Stimulated activated CD4-positive, alpha-beta T cell treated with anti-CD3 and anti-CD28 coated beads, TNF-alpha, amount 100 ng/mL, for 48 hours (primary cell): ENCODE measurements around the gene ETV5.
"Not testable (repeated sequence)": the region's sequence is repeated elsewhere in the genome, so short reads cannot be mapped to it uniquely, and the experiment has no call there.

ENCODE experiments used
- DNase-seq, 3 donors: peaks; one replicate each; pipeline ENCODE4 v3.0.0-alpha.2; 2020; ENCODE audit warnings: low read depth in 3 of 3

ETV5 gene

DNA sequence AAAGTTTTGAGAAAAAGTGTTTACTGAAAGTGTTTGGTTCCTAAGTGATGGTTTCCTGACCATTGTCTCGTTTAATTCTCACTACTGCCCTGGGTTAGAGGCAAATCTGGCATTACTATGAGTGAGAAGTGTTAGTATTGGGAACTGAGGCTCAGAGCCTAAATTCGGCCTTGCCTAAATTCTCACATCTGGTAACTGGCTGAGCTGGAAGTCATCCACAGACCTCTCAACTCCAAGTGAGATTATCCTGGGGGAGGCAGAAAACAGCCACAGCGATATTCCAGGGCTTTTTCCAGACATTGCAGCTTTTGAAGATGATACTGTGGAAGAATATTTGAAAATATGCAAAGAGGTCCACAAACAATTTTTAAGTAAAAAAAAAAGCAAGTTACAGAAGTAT is 86.0 kb downstream of the ETV5 start:
- no peak for DNase-seq

DNA sequence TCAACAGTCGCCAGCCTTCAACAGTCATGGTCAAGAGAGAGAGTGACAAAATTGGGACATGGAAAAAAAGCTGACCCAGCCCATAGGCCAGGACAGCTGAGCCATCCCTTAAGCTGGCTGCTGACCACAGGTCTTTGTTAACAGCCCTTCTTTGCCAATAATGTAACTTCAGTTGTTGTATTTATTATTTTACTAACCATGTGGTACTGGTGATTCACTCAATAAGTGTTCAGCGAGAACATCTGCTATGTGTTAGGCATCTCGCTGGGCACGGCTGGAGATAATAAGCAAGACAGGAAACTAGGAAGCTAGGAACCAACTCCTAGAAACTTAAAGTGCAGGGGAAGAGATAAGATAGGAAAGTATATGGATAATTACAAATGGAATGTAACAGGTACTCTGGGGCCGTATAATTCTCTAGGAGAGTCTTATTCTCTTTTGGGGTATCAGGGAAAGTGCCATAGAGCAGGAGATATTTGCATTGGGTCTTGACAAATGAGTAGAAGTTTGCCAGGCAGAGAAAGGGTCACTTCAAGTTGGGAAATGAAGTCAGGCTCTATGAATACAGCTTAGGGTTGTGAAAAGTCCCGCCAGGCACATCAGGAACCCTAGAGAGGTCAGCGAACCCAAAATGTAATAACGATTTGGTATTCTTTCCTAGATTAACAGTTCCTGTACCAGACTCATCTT is 87.1 kb downstream of the ETV5 start:
- no peak for DNase-seq

DNA sequence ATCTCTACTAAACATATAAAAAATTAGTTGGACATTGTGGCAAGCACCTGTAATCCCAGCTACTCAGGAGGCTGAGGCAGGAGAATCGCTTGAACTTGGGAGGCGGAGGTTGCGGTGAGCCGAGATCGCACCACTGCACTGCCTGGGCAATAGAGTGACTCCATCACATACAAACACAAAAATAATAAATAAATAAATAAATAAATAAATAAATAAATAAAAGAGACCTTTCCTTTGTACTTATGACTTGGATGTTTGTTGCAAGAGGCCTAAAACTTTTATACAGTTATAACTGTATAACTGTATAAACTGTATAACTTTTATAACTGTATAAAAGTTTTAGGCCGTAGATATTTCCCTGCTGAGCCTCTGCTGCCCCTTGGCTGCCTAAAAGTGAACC is 87.6 kb downstream of the ETV5 start:
- DNase-seq, result not testable (repeated sequence)

DNA sequence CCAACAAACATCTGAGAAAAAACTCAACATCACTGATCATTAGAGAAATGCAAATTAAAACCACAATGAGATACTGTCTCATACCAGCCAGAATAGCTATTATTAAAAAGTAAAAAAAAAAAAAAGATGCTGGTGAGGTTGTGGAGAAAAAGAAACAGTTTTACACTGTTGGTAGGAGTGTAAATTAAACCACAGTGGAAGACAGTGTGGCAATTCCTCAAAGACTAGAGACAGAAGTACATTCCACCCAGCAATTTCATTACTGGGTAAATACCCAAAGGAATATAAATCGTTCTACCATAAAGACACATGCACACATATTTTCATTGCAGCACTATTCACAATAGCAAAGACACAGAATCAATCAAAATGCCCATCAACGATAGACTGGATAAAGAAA is 89.6 kb downstream of the ETV5 start:
- not testable (repeated sequence) for DNase-seq

DNA sequence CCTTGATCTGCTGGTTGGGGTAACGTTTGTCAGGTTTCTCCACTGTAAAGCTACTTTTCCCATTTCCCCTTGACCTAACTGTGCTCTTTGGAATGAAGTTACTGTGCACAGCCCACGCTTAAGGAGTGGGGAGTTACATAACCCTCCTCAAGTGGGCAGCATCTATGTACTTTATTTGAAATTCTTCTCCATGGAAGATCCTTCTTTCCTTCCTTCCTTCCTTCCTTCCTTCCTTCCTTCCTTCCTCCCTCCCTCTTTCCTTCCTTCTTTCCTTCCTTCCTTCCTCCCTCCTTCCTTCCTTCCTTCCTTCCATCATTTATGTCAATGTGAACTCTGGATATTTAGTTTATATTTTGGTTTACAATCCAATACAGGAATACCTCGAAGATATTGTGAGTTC is 94.0 kb downstream of the ETV5 start:
- DNase-seq, result no peak

DNA sequence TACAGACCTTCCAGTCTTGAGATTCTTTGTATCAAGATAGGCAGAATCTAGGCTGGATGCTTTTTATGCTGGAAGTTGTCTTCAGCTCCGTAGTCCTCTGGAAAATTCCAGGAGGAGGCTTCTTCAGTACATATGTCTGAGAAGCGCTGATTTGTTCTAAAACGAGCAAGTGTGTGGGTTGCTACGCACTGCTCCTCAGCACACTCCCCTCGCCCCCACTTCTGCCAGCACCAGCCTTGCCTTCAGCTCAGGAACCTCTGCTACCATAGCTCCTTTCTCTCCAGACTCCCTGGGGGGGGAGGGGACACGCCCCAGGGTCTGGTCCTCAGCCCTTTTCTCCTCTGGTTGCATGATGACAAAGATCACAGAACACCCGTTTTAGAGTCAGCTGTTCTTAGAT is 95.6 kb downstream of the ETV5 start:
- no peak for DNase-seq

DNA sequence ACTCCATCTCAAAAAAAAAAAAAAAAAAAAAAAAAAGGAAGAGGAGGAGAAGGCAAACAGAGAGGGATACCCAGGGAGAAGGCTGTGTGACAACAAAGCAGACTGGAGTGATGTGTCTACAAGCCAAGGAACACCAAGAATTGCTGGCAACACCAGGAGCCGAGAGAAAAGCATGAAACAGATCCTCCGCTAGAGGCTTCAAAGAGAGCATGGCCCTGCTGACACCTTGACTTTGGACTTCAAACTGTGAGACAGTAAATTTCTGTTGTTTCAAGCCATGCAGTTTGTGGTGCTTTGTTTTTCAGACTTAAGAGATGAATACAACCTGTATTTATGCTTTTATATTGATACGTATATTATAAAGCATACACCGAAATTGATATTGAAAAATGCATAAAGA is 96.8 kb downstream of the ETV5 start:
- no peak for DNase-seq

DNA sequence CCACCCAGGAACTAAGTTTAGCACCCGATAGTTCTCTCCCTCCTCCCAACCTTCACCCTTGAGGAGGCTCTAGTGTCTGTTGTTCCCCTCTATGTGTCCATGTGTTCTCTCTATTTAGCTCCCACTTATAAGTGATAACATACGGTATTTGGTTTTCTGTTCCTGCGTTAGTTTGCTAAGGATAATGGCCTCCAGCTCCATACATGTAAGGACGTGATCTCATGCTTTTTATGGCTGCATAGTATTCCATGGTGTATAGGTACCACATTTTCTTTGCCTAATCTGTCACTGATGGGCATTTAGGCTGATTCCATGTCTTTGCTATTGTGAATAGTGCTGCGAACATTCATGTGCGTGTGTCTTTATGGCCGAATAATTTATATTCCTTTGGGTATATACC is 104.2 kb downstream of the ETV5 start:
- no peak for DNase-seq

DNA sequence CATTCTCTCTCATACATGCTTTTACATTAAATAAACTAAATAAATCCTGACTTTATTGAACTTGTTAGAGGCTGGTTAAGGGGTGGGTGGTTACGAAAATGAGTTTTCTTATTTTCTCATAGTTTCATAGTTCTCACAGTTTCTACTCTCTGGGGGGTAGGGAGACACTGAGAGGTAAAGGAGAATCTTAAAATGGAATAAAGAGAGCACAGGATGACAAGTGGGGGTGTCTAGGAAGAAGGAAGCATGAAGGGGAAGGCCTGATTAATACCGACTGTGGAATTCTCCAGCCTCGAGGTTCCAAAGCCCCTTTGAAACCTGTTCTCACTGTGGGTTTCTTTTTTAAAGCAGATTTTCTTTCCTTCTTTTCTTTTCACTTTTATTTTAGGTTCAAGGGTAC is 104.7 kb downstream of the ETV5 start:
- DNase-seq, result no peak

DNA sequence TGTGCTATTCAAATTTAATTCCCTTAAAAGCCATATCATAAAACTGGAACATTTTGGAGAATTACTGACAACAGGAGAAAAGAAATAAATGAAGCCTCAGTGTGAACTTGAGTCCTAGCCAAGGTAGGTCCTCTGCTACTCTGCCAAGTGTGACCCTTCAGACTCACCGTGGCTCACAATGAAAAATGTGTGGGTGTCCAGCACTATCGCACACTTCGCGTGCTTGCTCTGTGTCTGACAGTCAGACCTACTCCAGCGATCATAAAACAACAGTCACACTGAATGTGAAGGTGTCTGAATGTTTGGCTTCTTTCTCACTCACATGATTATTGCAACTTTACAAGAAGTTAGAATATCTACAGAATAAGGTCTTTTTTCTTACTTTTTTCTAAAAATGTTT is 105.3 kb downstream of the ETV5 start:
- DNase-seq, result no peak

DNA sequence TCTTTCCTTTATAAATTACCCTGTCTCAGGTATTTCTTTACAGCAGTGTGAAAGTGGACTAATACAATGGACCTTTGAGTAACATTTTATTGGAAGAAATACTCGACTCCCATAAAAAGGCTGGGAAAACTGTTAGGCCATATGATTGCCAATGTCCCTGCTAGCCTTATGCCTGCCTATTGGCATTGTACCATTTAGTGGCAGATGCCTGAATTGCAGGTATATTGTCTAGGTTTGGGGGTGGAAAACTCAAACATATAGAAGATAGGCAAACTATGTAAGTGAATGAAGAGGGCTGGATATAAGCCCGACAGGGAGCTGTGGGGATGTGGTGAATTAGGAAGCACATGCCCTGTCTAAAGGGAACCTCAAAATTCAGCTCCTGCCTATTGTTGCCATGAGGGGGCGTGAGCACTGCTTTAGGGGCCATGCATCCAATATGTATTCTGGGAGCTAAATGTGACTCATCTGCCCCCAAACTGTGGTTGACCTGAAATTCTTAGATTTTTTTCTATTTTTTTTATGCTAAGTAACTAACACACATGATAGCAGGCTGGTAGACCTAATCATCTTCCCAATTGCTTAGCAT is 105.9 kb downstream of the ETV5 start:
- no peak for DNase-seq

DNA sequence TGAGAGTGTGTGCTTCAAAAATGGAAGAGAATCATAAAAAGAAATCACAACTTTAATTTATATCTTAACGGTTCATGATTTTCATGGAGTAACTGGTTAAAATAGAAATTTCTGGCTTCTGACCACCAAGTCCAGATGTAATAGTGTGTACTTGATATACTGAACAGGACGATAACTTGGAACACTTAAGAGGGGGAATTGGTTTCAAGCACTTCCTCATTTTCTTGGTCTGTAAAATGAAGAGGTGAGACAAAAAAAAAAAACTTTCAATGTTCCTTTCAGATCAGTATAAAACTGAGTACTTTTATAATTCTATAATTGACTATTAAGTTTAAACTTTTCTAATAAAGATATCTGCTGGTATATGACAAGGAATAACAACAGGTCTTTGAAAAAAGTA is 107.0 kb downstream of the ETV5 start:
- no peak for DNase-seq

DNA sequence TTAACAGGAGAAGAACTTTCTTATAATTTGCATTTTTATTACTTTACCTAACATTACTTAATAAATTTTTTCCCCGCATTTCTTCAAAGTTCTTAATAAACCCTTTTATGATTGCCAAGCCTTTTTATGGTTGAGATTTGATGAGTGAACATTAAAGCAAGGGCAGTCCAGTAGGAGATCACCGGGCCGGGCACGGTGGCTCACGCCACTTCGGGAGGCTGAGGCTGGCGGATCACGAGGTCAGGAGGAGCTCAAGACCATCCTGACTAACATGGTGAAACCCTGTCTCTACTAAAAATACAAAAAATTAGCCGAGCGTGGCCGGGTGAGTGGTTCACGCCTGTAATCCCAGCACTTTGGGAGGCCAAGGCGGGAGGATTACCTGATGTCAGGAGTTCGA is 109.7 kb downstream of the ETV5 start:
- DNase-seq, result no peak

DNA sequence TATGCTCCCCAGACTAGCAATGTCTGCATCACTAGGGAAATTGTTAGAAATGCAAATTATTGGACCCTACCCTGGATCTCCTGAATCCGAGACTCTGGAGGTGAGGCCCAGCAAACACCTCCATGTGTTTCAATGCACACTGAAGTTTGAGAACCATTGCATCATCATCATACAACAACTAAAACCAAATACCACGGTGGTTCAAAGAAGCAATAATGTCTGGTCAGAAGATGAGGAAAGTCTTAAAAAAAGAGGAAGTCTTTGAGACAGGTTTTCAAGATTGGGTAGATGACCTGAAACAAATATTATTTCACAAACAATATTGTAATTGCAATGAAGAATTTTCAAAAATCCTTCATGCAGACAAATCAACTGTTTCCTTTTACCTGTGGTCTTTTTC is 110.8 kb downstream of the ETV5 start:
- no peak for DNase-seq

DNA sequence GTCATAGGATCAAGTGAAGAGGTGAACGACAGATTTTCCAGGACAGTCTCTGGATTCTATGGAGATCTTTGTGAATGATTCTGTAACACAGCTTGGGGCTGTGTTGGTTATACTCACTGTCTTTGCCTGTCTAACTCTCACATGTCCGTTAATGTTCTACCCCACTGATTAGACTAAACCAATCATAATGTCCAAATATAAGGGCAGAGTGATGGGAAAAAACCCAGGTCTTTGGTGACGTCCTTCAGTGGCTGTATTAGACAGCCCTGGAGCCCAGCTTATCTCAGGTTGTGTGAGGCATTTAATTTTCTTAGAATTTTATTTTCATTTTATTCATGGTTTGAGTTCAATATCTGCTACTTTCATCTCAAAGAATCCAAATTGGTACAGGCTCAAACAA is 111.8 kb downstream of the ETV5 start:
- no peak for DNase-seq
